SH-SY5Y (cell line): Measurements from ENCODE around the gene GMIP.

ENCODE experiments used
- GATA2 ChIP-seq: IDR thresholded peaks from 2 replicates; pipeline ENCODE4 v1.6.1; 2011; ENCODE audit warnings: mild to moderate bottlenecking, low read depth, low read length
- GATA3 ChIP-seq: IDR thresholded peaks from 2 replicates; pipeline ENCODE4 v1.6.1; 2011; ENCODE audit warnings: low read depth, mild to moderate bottlenecking, low read length, moderate library complexity

DNA sequence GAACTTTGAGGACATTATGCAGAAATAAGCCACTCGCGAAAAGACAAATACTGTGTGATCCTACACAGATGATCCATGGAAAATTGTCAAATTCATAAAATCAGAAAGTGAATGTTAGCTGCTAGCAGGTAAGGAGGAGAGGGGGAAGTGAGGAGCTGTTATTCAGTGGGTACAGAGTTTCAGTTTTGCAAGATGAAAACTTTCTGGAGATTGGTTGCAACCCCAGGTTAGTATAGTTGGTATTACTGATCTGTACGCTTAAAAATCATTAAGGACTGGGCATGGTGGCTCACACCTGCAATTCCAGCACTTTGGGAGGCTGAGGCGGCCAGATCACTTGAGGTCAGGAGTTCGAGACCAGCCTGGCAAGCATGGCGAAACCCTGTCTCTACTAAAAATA is 43.1 kb upstream of the GMIP start:
- no peak for TF ChIP-seq GATA2
- TF ChIP-seq GATA3 = no peak
